GM12865 (cell line): Measurements from ENCODE around the gene AGPAT3.

Experiments used
- DNase-seq: peaks from one replicate; pipeline ENCODE4 v3.0.0; 2010; ENCODE audit warnings: low read depth
- H3K4me3 ChIP-seq: 2 replicates; pipeline ENCODE4 v1.5.1; 2011; ENCODE audit warnings: mild to moderate bottlenecking, low read depth, low read length, control low read depth
- CTCF ChIP-seq: IDR thresholded peaks from 2 replicates; pipeline ENCODE4 v1.5.1; 2011; ENCODE audit warnings: low read length, control low read depth, low read depth, inconsistent platforms; ENCODE audit not compliant: insufficient read depth; ENCODE audit errors: missing control alignments

The AGPAT3 gene

GRCh38 chr21:44011579-44012473 is 146.8 kb downstream of the AGPAT3 start, which contains the start of gene TRAPPC10:
Gene TRAPPC10, plus strand, starts transcription at chr21:44012309. Its CDS starts 185 bp downstream, at chr21:44012494.
- peak; percentile 92 for DNase-seq
- TF ChIP-seq CTCF, result no peak
- peak within 1 kb of the TSS; percentile 95 for H3K4me3 ChIP-seq

DNA sequence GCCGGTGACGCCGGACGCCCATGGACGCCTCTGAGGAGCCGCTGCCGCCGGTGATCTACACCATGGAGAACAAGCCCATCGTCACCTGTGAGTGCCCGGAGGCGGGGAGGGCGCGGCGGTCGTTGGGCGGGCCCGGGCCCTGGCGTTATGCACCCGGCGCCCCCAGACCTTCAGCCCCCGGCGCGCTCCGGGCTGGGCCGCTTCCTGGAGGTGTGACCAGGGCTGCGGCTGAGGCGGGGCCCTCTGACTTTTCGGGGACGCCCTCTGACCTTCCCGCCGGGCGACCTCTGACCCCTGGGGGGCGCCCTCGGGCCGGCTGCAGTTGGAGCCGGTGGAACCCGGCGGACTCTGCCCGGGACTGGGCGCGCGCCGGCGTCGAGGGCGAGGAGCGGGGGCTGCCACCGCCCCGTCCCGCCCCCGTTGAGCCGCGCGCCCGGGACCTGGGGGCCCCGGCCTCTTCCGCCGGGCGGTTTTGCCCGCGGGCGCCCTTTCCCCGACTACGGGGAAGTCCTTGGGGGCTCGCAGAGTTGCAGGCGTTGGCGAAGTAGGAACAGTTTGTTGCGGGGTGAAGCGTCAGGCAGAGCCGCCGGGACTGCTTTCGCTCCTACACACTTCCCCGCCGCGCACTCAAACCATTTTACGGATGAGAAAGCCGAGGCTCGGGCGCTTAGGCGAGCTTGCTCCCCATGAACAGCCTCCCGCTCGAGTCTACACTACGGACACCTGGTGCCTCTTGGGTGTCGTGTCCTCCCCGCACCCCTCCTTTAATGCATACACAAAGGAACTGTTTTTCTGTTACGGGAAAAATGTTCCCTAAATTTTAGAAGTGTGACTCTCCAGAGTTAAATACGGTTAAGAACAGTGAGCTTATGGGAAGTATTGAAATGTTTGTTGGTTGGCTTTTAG is 147.7 kb downstream of the AGPAT3 start:
- peak; percentile 58 for TF ChIP-seq CTCF
- peak; percentile 91 for DNase-seq
- peak overlapping the region; percentile 95 for H3K4me3 ChIP-seq

DNA sequence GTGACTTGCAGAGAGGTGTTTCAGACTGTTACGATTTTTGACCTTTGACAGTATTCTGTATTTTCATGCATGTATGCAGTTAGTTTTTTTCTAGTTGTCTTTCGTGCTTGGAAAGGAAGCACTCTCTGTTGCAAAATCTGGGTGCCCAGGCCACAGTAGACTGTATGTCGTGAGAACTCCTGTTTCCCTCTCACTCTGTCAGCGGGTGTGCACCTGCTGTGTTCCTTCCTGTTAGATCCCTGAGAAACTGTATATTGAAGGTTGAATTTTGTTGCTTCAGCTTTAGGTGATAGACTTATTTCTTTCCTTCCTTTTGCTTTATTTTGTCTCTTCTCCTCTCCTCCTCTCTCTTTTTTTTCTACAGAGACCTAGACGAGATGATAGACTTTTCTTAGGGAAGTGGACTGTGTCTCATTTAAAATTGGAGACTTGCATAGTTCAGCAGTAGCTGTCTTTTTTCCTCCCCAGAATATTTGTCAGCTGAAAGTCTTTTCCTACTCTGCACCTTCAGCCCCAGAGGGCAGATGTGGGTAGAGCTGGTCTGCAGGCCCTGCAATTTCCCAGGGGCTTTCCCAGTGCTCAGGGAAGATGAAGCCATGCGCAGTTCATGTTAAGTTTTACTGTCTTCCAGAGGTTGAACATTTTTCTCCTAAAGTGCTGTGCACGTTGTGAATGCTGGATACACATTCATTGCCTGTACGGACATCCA is 148.5 kb downstream of the AGPAT3 start:
- peak overlapping the region; percentile 95 for H3K4me3 ChIP-seq
- no peak for TF ChIP-seq CTCF
- DNase-seq, result peak; percentile 74

DNA sequence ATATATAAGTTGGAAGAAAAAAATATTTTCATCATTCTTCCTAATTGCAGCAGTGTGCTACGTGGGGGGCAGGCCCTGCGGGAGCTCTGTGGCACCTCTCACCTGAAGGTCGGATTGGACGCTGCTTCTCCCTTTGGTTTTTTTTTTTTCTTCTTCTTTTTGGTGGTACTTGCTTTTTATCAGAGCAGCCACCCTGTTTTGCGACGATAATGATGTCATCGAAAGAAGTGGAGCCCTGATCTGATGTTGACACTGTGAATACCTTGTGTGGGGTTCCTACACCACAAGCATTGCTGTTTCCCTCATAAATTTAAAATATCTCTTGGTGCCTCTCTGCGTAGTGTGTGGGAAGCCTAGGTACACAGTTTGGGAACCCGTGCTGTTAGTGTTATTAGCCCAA is 152.6 kb downstream of the AGPAT3 start:
- TF ChIP-seq CTCF, result no peak
- H3K4me3 ChIP-seq, result no peak overlapping the region
- DNase-seq, result no peak

GRCh38 chr21:44018127-44018526 is 153.1 kb downstream of the AGPAT3 start:
- TF ChIP-seq CTCF, result no peak
- no peak for DNase-seq
- H3K4me3 ChIP-seq, result no peak overlapping the region

- peak; percentile 27 for DNase-seq
These were observed 154.0 kb downstream of the AGPAT3 start for GRCh38 chr21:44018813-44019567.

More at GRCh38 chr21:44018813-44019567, 154.0 kb downstream of the AGPAT3 start:
- TF ChIP-seq CTCF, result no peak
- no peak overlapping the region for H3K4me3 ChIP-seq
